Measurements from ENCODE around the gene SLC6A7.
A peak's percentile ranks its signal among the peaks of the same experiment; 100 is the strongest.

The SLC6A7 gene

GRCh38 chr5:150192462-150192861 is 2.6 kb downstream of the SLC6A7 start:
- DNase-seq (ENCODE audit: low read depth) = no peak

DNA sequence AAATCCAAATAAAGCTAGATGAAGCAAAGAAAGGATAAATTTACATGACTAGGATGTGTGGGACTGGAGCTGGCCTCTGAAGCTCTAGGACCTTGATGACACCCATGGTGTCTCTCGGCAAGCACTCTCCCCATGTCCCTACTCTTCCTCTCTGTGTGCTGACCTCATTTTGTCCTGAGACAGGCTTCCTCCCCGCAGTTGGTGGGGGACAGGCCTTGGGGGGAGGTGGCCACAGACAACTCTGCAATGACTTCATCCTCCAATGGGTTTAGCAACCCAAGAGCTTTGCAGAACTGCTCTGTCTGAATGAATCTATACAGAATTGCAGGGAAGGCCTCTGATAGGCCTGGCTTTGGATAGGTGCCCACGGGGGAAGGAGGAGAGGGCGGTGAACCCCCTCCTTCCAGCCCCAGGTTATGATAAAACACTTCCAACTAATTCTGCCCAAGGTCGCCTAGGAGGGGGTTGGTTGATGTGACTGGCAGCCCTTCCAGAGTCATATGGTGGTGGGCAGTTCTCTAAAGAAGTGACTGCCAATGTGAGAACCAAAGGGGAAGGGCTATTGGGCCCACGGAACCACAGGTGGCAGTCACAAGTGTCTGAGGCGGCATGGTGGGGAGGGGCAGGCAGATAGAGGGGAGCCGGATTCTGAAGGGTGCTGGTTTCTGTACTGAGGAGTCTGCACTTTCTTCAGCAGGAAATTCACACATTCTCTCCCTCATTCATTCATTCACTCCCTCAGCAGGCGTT is 6.0 kb downstream of the SLC6A7 start:
- DNase-seq (ENCODE audit: low read depth) = no peak

DNA sequence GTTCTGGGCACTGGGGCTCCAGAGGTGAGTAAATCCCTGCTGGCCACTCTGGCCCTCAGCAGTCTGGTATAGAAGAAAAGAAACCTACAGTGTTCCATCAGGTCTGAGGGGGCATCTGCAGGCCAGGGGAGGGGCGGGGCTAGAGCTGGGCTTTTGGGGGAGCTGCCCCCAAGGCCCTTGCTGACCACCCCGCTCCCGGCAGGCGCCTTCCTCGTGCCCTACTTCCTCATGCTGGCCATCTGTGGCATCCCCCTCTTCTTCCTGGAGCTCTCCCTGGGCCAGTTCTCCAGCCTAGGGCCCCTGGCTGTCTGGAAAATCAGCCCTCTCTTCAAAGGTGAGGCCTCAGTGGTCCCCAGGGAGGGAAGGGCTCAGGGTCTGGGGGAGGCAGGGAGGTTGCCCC is 6.7 kb downstream of the SLC6A7 start:
- no peak for DNase-seq (ENCODE audit: low read depth)

GRCh38 chr5:150196986-150197385 is 7.1 kb downstream of the SLC6A7 start:
- DNase-seq (ENCODE audit: low read depth) = no peak

DNA sequence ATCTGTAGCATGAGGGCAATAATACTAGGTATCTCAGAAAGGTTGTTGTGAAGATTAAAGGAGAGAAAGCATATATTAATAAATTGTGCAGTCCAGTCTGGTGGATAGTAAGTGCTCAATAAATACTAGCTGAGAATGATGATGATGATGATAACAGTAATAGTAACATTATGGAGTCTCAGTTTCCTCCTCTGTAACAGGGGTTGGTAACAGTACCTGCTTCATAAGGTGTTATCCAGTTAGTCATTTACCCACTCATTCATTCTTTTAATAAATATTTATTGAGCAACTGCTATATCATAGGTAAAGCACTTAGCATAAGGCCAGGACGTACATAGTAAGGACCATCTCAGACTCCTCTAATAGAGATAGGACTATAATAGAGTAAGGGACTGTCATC is 7.6 kb downstream of the SLC6A7 start:
- no peak for DNase-seq (ENCODE audit: low read depth)

DNA sequence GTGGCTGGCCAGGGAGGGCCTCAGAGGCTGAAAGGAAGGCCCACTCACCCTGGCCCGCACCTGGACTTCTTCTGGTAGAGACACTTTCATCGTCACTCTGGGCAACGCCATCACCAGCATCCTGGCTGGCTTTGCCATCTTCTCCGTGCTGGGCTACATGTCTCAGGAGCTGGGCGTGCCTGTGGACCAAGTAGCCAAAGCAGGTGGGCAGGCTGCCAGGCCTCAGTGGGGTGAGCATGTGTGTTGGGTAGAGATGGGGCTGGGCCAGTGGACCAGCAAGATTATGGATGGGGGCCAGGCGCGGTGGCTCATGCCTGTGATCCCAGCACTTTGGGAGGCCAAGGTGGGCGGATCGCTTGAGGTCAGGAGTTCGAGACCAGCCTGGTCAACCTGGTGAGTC is 12.6 kb downstream of the SLC6A7 start:
- no peak for DNase-seq (ENCODE audit: low read depth)

- DNase-seq (ENCODE audit: low read depth) = no peak
Observed at GRCh38 chr5:150203832-150204589, 14.1 kb downstream of the SLC6A7 start.

DNA sequence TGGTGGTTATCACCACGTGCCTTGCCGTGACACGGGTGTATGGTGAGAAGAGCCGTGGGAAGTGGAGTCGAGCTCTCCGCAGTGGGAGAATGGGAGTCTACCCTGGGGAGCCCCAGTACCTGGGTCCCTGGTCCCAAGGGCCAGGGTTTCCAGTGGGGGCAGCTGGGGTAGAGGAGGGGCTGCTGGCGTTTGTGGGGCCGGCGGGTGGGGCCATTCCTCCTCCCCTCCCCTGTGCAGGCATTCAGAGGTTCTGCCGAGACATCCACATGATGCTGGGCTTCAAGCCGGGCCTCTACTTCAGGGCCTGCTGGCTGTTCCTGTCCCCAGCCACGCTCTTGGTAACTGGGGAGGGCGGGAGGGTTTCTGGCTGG is 14.7 kb downstream of the SLC6A7 start:
- DNase-seq (ENCODE audit: low read depth) = no peak

GRCh38 chr5:150206098-150206778 is 16.4 kb downstream of the SLC6A7 start:
- DNase-seq (ENCODE audit: low read depth) = no peak

DNA sequence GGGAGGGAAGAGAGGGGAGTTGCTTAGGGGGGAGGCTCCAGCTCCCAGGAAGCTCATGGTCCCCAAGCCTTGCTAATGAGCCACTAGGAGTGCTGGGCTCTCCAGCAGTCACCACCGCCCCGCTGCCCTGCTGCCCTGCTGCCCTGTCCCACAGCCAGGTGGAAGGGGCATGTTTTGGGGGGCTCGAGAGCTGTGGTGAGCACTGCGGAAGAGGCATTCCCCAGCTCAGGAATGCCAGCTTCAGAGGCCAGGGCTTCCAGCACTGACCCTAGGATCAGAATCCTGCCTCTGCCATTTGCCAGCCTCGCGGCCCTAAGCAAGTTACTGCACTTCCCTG is 16.9 kb downstream of the SLC6A7 start:
- DNase-seq (ENCODE audit: low read depth) = no peak

DNA sequence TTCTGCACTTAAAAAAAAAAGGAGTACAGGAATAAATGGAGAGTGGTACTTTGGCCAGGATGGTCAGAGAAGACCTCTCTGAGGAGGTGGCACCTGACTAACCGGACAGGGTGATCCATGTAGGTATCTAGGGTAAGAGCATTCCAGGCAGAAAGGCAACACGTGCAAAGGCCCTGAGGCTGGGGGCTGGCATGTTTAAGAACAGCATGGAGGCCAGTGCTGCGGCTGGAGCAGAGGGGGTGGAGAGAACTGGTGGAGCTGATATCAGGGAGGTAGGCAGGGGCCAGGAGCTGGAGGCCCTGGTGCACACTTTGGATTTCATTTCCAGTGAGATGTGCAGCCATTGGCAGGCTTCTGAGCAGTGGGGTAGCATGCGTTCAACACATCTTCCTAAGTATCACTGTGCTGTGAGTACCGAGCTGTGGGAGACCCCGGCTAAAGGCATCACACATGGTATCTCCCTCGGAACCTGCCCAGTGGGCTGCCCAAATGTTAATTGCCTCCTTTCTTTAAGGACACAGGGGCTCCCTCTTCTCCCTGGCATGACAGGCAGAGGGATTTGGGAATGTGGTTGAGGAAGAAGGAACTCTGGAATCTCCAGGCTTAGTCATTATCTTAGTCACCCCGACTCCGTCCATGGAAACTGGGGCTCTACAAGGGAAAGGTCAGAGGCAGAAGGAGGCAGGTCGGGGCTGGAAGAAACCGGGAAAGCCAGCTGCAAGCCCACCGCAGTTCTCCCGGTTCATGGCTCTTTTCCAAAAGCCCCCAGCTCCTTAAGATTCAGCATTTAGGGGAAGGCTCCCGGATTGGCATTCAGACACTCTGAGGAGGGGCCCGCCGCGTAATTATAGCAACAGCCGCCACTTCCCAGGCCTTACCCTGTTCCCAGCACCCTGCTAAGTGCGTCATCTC is 18.6 kb downstream of the SLC6A7 start:
- DNase-seq (ENCODE audit: low read depth) = peak; percentile 79

DNA sequence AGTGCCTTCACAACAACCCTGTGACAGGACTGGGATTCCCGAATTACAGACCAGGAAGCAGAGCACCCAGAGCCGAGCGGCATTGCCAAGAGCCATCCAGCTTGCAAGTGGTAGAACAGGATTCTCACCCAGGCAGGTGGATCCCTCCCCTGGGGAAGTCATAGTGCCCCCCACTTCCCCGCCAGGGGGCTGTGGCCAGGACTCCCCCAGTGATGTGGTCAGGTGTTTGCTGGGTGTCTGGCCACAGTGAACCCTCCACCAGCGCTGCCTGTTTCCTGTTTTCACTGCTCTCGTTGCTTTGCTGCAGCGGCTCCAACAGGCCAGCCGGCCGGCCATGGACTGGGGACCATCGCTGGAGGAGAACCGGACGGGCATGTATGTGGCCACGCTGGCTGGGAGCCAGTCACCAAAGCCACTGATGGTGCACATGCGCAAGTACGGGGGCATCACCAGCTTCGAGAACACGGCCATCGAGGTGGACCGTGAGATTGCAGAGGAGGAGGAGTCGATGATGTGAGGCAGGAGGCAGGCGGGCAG is 19.3 kb downstream of the SLC6A7 start:
- peak; percentile 56 for DNase-seq (ENCODE audit: low read depth)

GRCh38 chr5:150210644-150211043 is 20.8 kb downstream of the SLC6A7 start:
- no peak for DNase-seq (ENCODE audit: low read depth)

DNA sequence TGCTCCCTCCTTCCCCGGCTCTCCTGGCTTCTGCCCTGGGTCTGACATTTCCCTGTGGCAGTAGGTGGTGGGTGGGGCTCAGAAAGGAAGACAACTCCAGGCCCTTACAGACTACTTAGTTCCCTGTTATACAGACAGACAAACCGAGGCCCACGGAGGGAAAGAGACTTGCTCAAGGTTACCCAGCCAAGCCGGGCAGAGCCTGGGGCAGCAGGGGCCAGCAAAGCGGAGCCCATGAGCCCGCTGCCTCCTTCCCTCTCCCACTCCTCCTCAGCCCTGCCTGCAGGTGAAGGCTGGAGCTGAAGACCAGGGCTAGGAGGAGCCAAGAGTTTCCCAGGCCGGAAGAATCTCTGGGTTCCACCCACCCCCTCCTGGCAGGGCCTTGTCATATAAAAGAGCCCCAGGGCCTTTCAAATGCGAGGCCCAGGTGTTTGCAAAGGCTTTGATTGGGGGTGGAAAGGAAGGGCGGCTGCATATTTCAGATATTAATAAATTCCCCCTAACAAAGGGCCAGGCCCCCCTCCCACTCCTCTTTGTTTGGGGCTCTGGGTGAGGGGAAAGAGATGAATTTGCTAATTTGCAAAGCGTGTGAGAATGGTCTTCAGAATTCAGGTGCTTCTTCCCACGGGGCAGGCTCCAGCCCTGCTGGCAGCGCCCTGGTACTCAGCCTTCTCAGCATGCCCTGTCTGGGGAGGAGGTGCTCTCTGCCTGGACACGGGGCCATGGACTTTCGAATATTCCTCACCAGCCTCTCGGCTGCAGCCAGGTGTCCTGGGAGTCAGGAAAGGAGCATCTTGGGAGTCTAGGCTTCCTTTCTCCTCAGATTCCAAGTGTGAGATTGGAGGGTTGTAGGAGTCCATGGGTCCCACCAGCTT is 21.5 kb downstream of the SLC6A7 start:
- no peak for DNase-seq (ENCODE audit: low read depth)

- peak; percentile 49 for DNase-seq (ENCODE audit: low read depth)
Observed at GRCh38 chr5:150213530-150213929, 23.7 kb downstream of the SLC6A7 start.

GRCh38 chr5:150214289-150214688 is 24.4 kb downstream of the SLC6A7 start:
- DNase-seq (ENCODE audit: low read depth) = peak; percentile 61

DNA sequence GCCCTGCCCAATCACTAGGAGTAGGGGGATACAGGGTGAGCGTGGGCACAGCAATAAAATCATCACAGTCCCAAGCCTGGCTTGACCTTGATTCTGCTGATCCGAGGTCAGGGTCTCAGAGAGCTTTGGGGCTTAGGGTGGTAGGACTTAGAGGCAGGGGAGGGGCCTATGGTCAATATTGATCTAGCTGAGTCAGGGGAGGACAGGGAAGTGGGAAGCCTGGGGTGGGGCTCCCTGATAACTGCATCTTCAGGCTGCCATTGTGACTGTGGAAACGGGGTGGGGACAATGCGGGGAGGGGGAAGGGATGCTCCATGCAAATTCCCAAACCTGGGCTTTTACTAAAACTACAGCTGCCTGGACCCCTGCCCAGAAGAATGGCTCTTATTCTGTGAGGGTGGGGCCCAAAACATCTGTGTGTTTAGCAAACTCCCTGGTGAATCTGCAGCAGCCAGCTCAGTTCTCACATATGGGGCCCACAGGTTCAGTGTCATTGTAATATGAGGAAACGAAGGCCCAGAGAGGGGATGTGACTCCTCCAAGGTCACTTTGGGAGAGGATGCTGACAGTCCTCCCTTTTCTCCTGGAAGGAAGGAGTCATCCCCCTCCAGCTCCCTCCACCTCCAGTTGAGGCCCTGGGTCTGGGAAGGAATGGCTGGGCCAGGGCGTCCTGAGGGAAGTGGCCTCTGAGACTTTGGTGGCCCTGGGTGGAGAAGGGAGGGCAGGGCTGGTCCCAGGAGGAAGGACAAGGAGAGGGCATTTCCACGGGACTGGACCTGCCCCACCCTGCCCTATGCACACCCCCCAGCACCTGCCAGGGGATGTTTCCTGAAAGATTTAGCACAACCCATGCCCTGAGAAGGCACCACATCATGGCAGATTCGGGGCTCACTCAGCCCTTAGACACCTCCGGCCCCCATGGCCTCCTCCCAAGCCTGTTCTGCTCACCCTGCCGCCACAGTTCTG is 26.4 kb downstream of the SLC6A7 start:
- no peak for DNase-seq (ENCODE audit: low read depth)

DNA sequence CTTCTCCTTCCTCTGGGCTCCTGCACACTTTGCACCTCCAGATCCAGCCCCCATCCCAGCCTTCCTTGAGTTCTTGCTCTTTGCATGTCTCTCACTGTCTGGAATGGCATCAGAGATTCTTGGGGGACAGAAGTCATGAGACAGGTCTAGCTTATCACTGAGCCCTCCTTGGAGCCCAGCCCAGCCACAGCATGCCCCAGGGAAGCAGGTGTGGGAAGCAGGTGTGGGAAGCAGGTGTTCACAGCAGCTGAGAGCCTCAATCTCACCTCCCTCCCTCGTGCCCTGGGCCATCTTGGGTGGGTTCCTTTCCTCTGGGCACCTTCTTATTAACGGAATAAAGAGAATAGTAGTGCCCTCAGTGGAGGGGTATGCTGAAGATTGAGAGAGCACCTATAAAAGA is 27.2 kb downstream of the SLC6A7 start:
- DNase-seq (ENCODE audit: low read depth) = no peak

DNA sequence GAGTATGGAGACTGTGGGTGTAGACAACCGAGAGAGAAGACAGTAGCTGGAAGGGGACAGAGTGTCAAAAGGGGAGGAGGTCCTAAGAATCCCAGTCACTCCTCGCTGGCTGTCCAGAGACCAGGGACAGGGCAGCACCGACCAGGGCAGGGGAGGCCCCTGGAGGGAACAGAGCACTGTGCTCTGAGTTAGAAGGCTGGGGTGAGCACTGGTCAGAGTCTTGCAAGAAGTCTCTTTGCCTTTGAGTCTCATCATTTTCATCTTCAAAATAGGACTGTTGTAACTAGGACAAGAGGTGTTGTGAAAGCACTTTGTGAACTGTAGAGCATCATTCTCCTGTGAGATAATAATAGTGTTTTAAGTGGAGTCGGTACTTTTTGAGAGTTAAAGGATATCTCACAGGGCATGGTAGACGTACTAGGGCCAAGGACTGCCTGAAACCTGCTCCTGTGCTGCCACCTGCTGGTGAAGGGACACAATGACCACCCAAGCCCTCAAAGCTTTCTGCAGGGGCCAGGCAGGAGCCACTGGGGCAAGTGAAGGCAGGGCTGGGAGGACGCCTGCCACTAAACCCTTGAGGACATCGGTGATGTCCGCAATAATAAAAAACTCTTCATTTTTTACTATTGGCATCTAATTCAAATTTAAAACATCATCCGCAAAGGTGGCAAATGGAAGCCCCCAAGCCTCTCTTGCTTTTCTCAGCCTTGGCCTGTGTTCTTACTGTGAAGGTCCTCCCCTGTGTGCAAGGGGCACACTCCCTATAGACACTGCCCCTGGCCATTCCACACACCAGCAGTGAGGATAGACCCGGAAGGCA is 28.2 kb downstream of the SLC6A7 start:
- DNase-seq (ENCODE audit: low read depth) = peak; percentile 86
